Mesenteric fat pad (tissue), 1 donor: Measurements from ENCODE around the gene SPATA6. TPM values are rescaled to one million over a fixed set of nuclear protein-coding genes. Genes with fewer than 3 reads are reported as not detected.
"Not testable (repeated sequence)": the region's sequence is repeated elsewhere in the genome, so short reads cannot be mapped to it uniquely, and the experiment has no call there.

Experiments
- DNase-seq: peaks from one replicate; pipeline ENCODE4 v3.0.0-alpha.2; 2020; ENCODE audit warnings: low spot score
- total RNA-seq: library from RNA; stranded (reverse); fragmentation: NEBNext Ultra II Directional; extraction: Animal tissue kit (Norgen Biotek cat#: 25700); gene quantifications from one replicate; pipeline ENCODE4 v1.2.1, GENCODE V29; 2021
- donor health status: DM: yes; HTN: yes; CAD: no.

The SPATA6 gene
- total RNA-seq, 1 donor from 2014 or later, result 17.4 TPM

DNA sequence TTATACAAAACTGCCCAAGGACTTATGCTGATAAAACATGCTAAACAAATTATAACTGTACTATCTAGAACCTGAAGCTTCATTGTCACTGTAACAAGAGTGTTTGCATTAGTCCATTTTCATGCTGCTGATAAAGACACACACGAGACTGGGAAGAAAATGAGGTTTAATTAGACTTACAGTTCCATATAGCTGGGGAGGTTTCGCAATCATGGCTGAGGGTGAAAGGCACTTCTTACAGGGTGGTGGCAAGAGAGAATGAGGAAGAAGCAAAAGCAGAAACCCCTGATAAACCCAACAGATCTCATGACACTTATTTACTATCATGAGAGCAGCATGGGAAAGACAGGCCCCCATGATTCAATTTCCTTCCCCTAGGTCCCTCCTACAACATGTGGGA, 100.4 kb downstream of the SPATA6 start:
- no peak for DNase-seq

DNA sequence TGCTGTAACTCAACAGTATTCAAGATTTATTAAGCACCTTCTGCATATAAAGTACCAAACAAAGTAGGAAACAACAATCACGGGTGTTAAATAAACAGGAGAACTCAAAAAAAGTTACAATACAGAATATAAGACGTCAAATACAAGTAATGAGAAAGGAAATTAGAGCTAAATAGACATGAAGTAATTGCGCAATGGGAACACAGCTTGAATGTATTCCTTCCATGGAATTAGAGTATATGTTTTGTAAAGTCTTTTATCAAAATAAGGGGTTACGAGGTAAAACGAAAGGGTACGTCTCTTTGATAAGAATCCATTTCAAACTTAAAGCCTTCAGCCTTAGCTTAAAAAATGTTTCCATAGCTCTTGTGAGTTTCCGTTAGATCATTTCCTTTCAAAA, 109.1 kb downstream of the SPATA6 start:
- DNase-seq, result no peak

DNA sequence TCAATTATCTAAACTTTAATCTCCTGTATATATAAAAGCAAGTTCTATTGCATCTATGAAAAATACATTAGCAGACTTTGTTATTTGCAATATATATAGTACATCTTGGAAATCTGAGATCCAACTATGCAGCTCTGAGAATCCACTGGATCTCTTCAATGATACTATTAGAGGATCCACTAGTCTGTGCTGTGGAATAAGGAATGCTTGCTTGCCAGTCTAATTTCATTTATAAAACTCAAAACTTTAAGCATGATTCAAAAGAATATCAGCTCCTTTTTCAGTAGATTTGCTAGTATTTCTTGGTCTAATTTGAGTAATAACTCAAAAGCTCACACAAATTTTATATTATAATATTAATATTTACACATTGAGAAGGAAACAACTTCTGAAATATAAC, 115.1 kb downstream of the SPATA6 start:
- DNase-seq, result no peak

DNA sequence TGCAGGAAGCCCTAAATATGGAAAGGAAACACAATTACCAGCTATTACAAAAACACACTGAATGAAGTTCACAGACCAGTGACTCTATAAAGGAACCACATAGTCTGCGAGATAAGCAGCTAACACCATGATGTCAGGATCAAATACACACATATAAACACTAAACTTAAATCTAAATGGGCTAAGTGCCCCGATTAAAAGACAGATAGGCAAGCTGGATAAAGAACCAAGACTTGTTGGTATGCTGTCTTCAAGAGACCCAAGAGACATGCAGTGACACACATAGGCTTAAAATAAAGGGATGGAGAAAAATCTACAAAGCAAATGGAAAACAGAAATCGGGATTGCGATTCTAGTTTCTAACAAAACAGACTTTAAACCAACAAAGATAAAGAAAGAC, 127.6 kb downstream of the SPATA6 start:
- no peak for DNase-seq

DNA sequence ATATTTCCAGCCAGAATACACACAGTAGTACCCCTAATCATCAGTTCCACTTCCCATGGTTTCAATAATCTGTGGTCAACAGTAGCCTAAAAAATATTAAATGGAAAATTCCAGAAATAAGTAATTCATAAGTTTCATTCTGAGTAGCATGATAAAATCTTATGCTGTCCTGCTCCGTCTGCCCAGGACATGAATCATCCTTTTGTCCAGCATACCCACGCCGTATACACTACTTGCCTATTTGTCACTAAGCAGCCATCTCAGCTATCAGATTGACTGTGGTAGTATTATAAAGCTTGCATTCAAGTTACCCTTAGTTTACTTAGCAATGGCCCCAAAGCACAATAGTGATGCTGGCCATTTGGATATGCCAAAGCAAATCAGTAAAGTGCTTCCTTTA, 130.8 kb downstream of the SPATA6 start:
- no peak for DNase-seq

DNA sequence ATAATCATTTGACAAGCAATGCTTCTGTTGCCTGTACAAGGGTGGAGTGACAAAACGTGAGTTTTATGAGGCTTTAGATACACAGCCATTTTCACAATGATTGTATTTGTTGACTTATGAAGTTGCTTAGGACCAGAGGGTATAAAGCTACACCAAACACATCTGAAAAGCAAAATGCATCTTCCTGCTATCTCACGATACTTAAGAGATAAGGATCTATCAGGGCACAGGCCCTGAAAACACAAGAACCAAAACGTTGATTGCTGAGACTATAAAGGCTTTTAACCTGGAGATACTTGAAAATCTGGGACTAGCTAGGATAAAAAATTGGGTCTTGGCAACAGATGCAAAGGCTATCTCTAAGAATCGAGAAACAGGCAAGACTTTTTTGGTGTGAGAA, 133.7 kb downstream of the SPATA6 start:
- no peak for DNase-seq

DNA sequence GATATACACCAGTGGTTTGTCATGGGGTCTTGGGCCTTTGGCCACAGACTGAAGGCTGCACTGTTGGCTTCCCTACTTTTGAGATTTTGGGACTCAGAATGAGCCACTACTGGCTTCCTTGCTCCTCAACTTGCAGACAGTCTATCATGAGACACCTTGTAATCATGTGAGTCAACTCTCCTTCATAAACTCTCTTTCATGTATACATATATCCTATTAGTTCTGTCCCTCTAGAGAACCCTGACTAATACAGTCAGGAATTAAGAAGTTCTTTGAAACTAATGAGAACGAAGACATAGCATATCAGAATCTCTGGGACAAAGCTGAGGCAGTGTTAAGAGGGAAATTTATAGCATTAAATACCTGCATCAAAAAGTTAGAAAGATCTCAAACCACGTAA, 138.7 kb downstream of the SPATA6 start:
- no peak for DNase-seq

DNA sequence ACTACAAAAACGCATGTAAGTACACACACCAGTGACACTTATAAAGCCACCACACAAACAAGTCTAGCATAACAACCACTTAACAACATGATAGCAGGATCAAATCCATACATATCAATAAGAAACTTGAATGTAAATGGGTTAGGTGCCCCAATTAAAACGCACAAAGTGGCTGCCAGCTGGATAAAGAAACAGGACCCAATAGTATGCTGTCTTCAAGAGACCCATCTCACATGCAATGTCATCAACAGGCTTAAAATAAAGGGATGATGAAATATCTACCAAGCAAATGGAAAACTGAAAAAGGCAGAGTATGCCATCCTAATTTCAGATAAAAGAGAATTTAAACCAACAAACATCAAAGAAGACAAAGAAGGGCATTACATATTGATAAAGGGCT, 139.9 kb downstream of the SPATA6 start:
- DNase-seq, result no peak

DNA sequence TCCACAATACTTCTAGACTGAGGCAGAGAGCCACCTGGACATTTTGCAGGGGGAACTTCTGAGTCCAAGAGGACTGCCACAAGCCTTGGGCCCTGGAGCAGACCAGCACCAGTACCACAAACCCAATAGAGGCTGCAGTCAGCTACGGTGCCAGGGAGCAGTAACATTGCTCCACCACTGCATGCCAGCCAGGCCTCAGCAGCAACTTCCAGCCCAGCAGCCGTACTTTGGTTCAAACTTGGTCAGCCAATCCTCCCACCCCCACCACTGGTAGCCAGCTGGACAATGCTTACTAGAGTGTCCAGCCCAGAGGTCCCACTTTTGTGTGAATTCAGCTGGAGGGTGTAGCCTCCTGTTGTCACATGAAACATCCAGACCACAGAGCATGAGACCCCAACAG, 142.1 kb downstream of the SPATA6 start:
- DNase-seq, result no peak

DNA sequence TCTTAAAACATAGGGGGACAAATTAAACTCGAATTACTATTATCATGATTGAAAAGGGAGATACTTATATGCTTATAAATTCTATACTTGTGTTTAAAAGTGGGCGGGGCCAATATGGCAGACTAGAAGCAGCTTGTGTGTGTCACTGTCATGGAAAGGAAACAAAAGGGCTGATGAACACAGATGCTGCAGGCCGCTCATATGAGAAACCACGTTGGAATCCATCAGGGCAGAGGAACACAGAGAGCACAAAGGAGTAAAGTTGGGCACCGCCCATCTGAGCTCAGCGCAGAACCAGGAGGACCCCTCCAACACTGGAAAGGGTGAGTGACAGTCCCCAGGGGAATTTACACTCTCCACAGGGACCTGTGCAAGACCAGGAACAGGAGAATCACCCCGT, 142.5 kb downstream of the SPATA6 start:
- DNase-seq, result no peak

DNA sequence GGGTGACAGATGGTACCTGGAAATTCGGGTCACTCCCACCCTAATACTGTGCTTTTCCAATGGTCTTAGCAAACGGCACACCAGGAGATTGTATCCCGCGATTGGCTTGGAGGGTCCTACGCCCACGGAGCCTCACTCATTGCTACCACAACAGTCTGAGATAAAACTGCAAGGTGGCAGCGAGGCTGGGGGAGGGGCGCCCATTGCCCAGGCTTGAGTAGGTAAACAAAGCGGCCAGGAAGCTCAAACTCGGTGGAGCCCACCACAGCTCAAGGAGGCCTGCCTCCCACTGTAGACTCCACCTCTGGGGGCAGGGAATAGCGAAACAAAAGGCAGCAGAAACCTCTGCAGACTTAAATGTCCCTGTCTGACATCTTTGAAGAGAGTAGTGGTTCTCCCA, 160.2 kb downstream of the SPATA6 start:
- DNase-seq, result not testable (repeated sequence)

DNA sequence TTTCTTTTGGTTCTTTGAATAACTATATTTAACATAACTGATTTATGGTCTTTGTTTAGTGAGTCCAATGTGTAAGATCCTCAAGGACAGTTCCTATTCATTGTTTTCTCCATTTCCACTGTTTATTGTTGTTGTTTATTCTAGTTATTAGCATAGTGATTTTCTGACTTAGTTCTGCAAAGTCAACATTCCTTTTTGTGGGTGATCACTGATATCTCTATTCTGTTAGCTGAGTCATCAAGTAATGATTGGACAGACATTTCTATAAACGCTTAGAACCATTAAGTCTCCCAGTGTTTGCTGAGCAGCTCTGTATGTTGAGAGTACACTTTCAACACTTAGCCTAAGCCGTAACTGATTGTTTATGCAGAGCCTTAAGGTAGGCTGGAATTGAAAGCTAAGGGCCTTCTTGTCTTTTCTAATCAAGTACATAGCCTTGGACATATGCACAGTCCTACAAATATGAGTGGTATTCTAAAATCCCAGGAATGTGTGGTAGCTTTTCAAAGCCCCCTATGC, 162.4 kb downstream of the SPATA6 start:
- DNase-seq, result no peak

DNA sequence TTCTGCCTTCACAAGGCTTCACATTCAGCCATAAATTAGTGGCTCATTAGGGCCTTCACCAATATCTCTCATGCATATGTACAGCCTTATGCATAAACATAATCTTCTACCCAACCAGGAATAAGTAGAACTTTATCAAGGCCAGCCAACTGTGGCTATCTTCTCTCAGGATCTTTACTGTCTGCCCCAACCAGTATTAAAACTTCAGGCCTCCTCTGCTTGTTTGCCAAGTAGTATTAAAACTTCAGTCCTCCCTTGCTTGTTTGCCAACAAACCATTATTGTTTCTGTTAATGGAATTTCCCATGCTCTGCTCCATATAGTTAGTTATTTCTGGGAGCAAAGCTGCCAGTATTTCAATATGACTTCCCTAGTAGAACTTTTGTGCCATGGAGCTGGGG, 169.4 kb downstream of the SPATA6 start:
- DNase-seq, result no peak

DNA sequence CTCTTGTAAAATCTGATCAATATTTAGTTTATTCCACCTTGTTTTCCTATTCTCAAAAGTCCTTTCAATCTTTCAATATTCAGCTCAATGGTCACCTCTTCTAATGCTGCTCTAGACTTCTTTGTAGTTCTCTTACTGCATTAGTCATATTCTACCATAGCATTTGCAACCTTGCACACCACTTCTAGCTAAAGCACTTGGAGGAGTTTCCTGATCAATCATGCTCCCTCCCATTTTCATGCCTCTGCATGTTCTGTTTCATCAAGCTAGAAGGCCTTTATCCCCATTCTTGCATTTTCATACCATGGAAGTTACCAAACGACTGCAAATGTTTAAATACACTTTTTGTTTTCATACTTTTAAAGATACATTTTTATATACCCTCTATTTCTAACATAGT, 177.3 kb downstream of the SPATA6 start:
- DNase-seq, result no peak

DNA sequence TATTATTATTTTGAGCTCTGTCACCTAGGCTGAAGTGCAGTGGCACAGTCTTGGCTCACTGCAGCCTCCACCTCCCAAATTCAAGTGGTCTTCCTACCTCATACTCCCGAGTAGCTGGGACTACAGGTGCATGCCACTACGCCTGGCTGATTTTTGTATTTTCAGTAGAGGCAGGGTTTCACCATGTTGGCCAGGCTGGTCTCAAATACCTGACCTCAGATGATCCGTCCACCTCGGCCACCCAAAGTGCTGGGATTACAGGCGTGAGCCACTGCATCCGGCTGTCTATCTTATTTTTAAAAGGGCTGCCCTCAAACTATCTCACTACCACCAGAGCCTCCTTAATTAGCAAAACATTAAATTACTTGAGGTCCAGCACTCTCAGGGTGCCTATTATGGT, 177.9 kb downstream of the SPATA6 start:
- not testable (repeated sequence) for DNase-seq

DNA sequence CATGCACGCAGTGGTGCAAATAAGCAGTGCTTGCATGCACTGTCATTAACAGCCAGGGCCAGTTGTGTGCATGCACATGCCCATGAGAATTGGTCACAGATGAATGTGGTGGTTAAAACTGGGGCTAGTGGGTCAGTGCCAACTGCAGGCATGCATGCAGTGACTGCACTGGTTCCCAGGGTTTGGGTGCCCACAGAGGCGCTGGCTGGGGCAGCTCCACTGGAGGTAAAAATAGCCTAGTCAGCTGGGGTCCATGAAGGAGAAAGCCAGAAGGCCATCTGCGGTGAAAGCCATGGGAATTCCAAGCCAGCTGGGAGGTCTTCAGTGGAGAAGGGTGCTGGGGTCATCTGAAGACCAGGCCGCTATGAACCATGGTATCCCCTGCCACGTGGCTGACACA, 179.3 kb downstream of the SPATA6 start:
- DNase-seq, result no peak

DNA sequence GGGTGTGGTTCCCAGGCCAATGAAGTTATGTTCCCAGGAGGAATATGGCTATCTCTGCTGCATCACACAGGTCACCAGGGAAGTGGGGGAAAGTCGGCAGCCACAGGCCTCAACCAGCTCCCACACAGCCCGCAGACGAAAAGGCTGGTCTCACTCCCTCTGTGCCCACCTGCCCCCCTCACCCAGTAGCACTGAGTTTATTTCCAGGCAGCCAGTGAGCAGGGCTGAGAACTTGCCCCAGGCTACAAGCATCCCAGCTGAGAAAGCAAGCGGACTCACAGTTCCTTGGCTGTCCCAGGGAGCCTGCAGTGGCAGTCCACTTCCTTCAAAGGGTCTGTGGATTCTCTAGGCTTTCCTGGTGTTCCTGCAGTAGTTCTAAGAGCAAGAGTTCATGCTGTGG, 180.6 kb downstream of the SPATA6 start:
- peak; percentile 83 for DNase-seq

DNA sequence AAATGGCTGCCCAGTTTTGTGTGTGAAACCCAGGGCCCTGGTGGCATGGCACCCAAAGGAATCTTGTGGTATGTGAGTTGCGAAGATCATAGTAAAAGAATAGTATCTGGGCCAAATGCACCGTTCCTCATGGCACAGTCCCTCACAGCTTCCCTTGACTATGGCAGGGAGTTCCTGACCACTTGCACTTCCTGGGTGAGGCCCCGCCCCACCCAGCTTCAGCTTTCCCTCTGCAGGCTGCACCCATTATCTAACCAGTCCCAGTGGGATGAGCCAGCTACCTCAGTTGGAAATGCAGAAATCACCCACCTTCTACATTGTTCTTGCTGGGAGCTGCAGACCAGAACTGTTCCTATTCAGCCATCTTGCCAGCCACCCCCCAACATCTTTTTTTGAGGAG, 186.5 kb downstream of the SPATA6 start:
- no peak for DNase-seq

DNA sequence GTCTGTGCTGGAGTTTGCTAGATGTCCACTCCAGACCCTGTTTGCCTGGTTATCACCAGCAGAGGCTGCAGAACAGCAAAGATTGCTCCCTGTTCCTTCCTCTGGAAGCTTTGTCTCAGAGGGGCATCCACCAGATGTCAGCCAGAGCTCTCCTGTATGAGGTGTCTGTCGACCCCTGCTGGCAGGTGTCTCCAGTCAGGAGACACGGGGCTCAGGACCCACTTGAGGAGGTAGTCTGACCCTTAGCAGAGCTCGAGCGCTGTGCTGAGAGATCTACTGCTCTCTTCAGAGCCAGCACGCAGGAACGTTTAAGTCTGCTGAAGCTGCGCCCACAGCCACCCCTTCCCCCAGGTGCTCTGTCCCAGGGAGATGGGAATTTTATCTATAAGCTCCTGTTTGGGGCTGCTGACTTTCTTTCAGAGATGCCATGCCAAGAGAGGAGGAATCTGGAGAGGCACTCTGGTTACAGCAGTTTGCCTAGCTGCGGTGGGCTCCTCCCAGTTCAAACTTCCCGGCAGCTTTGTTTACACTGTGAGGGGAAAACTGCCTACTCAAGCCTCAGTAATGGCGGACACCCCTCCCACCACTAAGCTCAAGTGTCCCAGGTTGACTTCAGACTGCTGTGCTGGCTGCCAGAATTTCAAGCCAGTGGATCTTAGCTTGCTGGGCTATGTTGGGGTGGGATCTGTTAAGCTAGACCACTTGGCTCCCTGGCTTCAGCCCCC, 187.1 kb downstream of the SPATA6 start:
- DNase-seq, result not testable (repeated sequence)

DNA sequence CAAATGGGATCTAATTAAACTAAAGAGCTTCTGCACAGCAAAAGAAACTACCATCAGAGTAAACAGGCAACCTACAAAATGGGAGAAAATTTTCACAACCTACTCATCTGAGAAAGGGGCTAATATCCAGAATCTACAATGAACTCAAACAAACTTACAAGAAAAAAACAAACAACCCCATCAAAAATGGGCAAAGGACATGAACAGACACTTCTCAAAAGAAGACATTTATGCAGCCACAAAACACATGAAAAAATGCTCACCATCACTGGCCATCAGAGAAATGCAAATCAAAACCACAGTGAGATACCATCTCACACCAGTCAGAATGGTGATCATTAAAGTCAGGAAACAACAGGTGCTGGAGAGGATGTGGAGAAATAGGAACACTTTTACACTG, 189.7 kb downstream of the SPATA6 start:
- not testable (repeated sequence) for DNase-seq

DNA sequence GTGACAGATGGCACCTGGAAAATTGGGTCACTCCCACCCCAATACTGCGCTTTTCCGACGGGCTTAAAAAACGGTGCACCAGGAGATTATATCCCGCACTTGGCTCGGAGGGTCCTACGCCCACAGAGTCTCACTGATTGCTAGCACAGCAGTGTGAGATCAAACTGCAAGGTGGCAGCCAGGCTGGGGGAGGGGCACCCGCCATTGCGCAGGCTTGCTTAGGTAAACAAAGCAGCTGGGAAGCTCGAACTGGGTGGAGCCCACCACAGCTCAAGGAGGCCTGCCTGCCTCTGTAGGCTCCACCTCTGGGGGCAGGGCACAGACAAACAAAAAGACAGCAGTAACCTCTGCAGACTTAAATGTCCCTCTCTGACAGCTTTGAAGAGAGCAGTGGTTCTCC, 194.6 kb downstream of the SPATA6 start:
- DNase-seq, result not testable (repeated sequence)

DNA sequence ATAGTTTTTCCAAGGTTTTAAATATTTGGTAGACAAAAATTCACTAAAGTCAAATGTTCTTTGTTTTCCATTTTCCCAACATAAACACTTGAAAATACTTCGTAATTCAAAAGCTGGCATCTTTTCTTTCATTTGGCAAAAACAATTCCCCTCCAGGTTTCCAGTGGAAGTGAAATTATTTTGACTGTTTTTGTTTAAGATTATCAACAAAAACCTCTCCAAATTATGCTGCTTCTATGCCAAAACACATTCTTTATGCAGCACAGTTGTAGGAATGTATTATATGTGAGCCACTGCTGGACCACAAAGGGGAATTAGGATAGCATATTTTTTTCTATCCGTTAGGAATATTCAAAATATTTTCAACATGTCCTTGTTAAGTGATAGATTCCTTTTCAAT, 205.4 kb downstream of the SPATA6 start:
- DNase-seq, result no peak

DNA sequence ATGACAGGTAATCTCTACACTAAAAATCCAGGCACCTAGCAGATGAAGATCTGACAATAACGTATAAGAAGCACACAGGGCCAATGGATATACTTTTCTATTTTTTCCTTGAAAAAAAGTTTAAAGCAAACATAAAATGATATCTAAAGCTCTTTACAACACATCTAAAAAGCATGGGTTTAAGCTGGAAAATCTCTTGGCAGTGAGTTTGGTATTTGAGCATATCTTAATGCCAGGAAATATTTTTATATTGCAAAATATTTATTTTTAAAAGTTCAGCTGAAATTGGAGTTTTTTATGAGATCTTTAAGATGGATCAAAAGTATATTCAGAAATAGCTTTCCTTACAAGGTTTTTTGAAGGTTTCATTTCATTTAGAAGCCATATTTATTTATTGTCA, 209.0 kb downstream of the SPATA6 start:
- no peak for DNase-seq
